Posterior vena cava (tissue), 2 donors: ENCODE data around the gene APOC3. TPM values are rescaled to one million over a fixed set of nuclear protein-coding genes. Genes with fewer than 3 reads are reported as not detected.
A peak's percentile ranks its signal among the peaks of the same experiment; 100 is the strongest.

Experiments used
- DNase-seq: peaks from one replicate; pipeline ENCODE4 v3.0.0-alpha.2; 2020; ENCODE audit warnings: low spot score
- intact Hi-C, 2 donors: fragments of 100-400 bp; cut with DNase I; formaldehyde crosslinking; loops; one replicate each; pipeline versions ENCODE4 v1.14.1 to v1.14.2; 2022 to 2023
- long read RNA-seq, 2 donors: library from polyadenylated mRNA; unstranded; transcript quantifications; one replicate each; pipeline ENCODE4 v2.0.0, GENCODE V29; 2020 to 2021
- total RNA-seq, 2 donors: library from RNA; stranded (reverse); fragmentation: NEBNext Ultra II Directional; extraction: Animal tissue kit (Norgen Biotek cat#: 25700); gene quantifications; one replicate each; pipeline ENCODE4 v1.2.1, GENCODE V29; 2021
- donor health status: DM: yes; HTN: yes; CAD: no.
- donor health status: DM: yes; HTN: yes; CAD: no.

The APOC3 gene
- total RNA-seq, result not detected
- long read RNA-seq, donor 1, result 0 reads
- long read RNA-seq, donor 2, result 0 reads

GRCh38 chr11:116829525-116830183, at the start of gene APOC3:
APOC3 (plus strand) TSS chr11:116829907; CDS start chr11:116830583, 676 bp downstream.
- intact Hi-C loops, result loop anchor here in 1 of 2 donors (5.0 kb wide), 1 partner anchor 37 kb away; the partner anchor contains the start of gene APOA5
- DNase-seq, result no peak

DNA sequence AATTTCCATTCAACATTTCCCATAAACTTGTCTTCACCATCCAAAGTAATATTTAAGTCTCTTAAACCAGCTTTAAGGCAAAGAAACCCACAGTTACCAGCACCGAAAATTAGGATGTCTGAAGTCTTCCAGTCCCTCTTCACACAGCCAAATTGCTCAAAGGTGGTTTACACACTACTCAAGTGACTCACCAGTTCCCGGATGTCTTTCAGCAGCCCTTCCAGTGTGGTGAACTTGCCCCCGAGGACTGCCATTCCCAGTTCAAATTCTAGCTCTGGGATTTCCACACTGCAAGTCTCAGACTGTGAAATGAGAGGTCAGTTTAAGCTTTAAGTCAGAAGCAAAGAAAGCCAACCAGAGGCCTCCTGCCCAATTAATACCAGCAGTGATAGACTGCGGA, 47.0 kb upstream of the APOC3 start:
- DNase-seq, result no peak
- intact Hi-C loops, result no loop called here

GRCh38 chr11:116786326-116786725, 43.4 kb upstream of the APOC3 start:
- intact Hi-C loops, result no loop called here
- no peak for DNase-seq

DNA sequence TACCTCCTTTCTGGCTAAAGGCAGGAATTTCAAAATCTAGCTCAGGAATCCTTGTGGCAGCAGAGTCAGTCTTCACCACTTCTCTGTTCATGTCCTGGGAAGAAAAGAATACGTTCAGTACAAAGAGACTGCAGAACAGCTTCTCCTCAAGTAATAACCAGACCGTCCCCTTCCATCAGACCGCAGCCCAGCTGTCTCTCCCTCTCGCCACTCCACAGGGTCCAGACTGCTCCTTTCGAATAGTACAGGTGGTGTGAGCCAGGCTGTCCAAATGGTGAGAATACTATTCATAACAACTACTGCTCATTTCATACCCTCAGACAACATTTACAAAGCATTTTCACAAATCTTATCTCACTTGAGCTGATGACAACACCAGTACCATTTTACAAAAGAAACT, 42.7 kb upstream of the APOC3 start:
- DNase-seq, result no peak
- intact Hi-C loops, result no loop called here

- no peak for DNase-seq
- intact Hi-C loops, result no loop called here
Measured at GRCh38 chr11:116787436-116787785, 42.3 kb upstream of the APOC3 start.

GRCh38 chr11:116787786-116788486, 41.8 kb upstream of the APOC3 start, which contains the start of gene ZPR1:
ZPR1 (minus strand) TSS chr11:116788023; CDS start chr11:116787990, 33 bp downstream.
- peak; percentile 97 for DNase-seq
- intact Hi-C loops, result no loop called here

GRCh38 chr11:116788534-116788933, 41.2 kb upstream of the APOC3 start:
- DNase-seq, result no peak
- intact Hi-C loops, result no loop called here

GRCh38 chr11:116788975-116789374, 40.7 kb upstream of the APOC3 start:
- intact Hi-C loops, result no loop called here
- DNase-seq, result no peak

DNA sequence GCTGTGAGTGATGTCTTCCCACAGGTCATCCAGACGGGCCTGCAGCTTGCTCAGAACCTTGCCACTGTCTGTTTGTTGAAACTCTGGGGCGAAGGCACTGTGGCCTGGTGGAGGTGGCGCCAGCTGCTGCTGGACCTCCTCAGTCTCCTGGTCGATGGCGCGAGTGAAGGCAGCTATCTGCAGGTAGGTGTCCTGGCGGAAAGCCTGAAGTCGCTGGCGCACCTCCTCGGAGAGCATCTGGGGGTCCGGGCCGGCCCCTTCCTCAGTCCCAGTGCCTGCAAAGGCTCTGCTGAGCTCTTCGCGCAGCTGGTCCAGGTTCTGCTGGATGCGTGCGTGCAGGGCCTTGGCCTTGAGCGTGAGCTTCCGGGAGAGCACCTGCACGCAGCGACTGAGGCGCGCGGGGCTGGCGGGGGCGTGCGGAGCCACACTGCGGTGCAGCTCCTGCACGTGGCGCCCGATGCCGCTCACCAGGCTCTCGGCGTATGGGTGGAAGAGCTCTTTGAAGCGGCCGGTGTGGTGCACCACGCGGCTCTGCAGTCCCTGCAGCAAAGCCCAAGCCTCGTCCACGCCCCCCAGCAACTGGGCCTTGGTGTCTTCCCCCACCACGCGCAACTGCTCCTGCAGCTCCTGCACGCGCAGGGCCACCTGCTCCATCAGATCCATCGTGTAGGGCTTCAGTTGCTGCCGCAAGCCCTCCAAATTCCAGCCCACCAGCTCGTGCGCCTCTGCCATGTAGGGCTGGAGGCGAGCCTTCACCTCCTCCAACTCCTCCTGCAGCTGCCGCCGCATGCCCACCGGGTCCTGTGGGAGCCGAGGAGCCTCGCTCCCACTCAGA, 39.3 kb upstream of the APOC3 start:
- DNase-seq, result peak; percentile 82
- intact Hi-C loops, result loop anchor here (5.0 to 10.0 kb wide), 4 partner anchors 42 to 434 kb away; no protein-coding TSS in a partner anchor

DNA sequence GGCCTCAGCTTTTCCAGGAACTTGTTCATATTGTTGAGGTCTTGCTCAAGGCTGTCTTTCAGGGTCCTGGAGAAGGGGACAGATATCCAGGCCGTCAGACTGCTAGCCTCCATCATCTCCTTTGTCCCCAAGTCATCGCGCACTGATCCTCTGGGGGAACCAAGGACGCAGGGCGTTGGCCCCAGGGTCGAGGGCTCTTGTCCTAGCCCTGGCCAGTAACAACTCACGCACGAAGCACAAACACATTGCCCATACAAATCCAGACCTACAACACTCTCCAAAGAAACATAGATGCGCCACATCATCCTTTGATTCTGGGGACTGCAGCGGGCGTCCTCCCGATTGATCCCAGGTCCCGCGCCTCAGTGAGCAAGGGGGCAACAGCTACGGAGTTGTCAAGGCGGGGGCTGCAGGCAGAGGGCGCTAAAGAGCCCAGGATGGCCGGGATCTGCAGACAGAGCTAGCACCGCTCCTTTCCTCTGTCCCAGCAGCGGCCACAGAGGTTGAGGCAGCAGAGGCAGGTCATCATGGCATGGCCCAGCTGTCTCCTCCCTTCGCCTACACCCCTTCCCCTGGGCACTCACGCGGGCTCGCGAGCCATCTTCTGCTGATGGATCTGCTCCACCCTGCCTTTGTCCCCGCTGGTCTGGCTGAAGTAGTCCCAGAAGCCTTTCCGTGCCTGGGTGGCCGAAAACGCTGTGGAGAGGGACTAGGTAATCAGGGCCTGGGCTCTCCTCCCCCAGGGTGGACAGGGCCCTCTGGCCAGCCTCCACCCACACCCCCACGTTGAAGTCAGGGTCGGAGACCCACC, 38.5 kb upstream of the APOC3 start:
- intact Hi-C loops, result loop anchor here (5.0 to 10.0 kb wide), 4 partner anchors 41 to 434 kb away; no protein-coding TSS in a partner anchor
- DNase-seq, result peak; percentile 94

DNA sequence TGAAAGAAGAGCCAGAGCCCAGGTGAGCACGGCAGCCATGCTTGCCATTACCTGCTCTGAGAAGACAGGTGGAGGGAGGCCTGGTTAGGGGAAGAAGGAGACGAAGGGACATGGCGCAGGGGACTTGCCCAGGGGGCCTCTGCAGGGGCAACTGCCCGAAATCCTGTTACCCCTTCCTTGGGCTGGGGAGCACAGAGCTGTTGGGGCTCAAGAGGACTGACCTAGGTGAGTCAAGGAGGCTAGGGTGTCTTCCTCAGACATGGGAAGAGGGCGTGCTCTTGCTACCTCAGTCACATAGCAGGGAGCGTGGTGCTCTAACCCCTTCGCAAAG, 37.9 kb upstream of the APOC3 start, which contains the start of gene APOA5:
TSS of gene APOA5 (minus strand) at position 67 of the 331 bp plus-strand sequence. CDS start at position 48, 19 bp downstream.
- intact Hi-C loops, result loop anchor here (5.0 to 10.0 kb wide), 4 partner anchors 41 to 433 kb away; no protein-coding TSS in a partner anchor
- no peak for DNase-seq

DNA sequence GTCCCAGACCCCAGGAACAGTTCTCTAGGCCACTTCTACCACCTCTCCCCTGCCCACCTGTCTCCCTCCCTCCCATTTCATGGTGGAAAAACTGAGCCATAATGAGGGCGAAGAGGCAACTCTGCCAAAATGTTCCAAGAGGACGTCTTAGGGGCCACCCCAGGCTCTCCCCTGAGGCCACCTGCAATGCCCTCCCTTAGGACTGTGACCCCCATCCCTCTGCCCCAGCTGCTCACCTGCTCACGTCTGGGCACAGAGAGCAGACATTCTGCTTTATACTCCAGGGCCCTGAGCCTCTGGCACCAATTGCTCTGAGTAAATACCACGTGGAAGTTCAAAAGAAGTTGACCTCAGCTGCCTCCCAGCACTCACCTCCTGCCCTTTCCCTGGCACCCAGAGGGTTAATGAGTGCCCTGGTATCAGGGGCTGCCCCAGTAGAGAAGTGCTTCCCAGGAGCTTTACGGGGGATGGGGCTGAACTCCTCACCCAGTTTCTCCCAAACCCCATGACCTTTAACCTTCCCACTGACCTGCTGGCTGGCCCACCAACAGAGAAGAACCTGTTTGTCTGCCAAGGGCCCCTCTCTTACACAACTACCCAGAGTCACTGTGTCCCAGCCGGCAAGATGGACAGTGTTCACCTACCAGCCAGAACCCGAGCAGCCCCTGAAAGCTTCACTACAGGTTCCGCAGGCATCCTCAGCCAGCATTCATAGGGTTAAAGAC, 37.4 kb upstream of the APOC3 start:
- no peak for DNase-seq
- intact Hi-C loops, result loop anchor here (5.0 to 10.0 kb wide), 4 partner anchors 40 to 432 kb away; no protein-coding TSS in a partner anchor

- intact Hi-C loops, result loop anchor here (5.0 to 10.0 kb wide), 4 partner anchors 39 to 432 kb away; no protein-coding TSS in a partner anchor
- no peak for DNase-seq
Measured at GRCh38 chr11:116792869-116793771, 36.6 kb upstream of the APOC3 start.

DNA sequence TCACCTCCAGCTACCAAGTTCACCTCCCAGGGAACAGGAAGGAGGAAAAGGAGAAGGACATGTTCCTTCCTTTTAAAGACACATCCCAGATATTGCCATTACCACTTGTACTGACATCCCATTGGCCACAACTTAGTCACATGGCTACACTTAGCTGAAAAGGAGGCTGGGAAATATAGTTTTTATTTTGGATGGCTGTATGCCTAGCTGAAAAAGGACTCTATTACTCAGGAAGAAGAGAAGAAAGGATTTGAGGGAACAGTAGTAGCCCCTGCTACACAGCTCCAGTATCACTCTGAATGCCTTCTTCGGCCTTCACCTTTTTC, 36.0 kb upstream of the APOC3 start:
- intact Hi-C loops, result loop anchor here (5.0 to 10.0 kb wide), 4 partner anchors 39 to 431 kb away; no protein-coding TSS in a partner anchor
- no peak for DNase-seq

DNA sequence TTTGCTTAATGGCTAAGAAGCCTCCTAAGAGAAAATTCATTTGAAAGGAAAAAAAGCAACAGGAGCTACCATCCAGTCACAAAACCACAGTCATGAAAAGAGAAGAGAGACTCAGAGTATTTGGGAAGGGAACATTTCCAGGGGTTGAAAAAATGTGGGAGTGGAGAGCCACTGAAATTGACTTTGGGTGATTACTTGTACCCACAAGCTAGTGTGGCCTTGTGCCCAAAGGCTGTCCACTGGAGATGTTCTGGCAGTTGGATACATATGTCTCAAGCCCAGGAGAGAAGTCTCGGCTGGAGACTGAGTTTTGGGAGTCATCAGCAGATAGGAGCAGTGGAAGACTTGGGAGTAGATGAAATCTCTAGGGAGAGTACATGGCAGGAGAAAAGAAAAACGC, 34.9 kb upstream of the APOC3 start:
- intact Hi-C loops, result loop anchor here (5.0 to 10.0 kb wide), 4 partner anchors 37 to 430 kb away; no protein-coding TSS in a partner anchor
- DNase-seq, result no peak

DNA sequence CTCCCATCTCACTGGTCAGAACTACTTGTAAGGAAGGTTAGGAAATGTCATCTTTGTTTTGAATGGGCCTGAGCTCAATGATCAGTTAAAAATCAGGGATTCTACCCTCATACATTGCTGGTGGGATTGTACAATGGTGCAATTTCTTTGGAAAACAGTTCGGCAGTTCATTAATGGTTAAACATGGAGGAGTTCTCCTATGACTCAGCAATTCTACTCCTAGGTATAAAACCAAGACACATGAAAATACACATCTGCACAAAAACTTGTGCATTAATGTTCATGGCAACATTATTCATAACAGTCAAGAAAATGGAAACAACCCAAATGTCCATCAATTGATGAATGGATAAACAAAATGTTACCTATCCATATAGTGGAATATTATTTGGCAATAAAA, 33.2 kb upstream of the APOC3 start:
- intact Hi-C loops, result loop anchor here (10.0 kb wide), 3 partner anchors 308 to 428 kb away; no protein-coding TSS in a partner anchor
- no peak for DNase-seq

DNA sequence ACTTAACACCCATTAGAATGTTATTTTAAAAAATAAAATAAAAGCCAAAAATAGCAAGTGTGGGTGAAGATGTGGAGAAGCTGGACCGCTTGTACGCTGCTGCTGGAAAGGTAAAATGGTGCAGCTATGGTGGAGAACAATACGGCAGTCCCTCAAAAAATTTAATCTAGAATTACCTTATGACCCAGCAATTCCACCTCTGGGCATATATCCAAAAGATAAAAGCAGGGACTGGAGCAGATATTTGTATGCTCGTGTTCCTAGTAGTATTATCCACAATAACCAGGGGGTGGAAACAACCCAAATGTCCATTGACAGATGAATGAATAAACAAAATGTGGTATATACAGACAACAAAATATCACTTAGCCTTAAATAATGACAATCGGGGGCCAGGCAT, 31.9 kb upstream of the APOC3 start:
- intact Hi-C loops, result loop anchor here (10.0 kb wide), 3 partner anchors 307 to 427 kb away; no protein-coding TSS in a partner anchor
- no peak for DNase-seq
